GM12878 (cell line): ENCODE measurements around the gene CCNC. TPM values are rescaled to one million over a fixed set of nuclear protein-coding genes. Genes with fewer than 3 reads are reported as not detected.
A peak's percentile ranks its signal among the peaks of the same experiment; 100 is the strongest.

ENCODE experiments used
- ASH2L ChIP-seq: fragments of 300-600, 200-600 bp; sonication (generic); IDR thresholded peaks from 2 replicates; pipeline ENCODE4 v1.6.1; 2017; ENCODE audit warnings: low read depth, mild to moderate bottlenecking, borderline replicate concordance
- BHLHE40 ChIP-seq, 2 experiments: fragments of 450-650 bp in 1 of 2; IDR thresholded peaks; 2 replicates each; pipeline ENCODE4 v1.6.1; 2011 to 2017; ENCODE audit warnings: low read depth in 2 of 2, borderline replicate concordance in 1 of 2, improper control_type of control experiment in 1 of 2, low read length in 1 of 2, mild to moderate bottlenecking in 1 of 2
- CBFB ChIP-seq: IDR thresholded peaks from 2 replicates; pipeline ENCODE4 v1.6.1; 2016; ENCODE audit warnings: antibody characterized with exemption, low read depth
- CHD2 ChIP-seq: IDR thresholded peaks from 2 replicates; pipeline ENCODE4 v1.6.1; 2011; ENCODE audit warnings: low read depth, low read length, improper control_type of control experiment, borderline replicate concordance
- E4F1 ChIP-seq: fragments of 450-650 bp; IDR thresholded peaks from 2 replicates; pipeline ENCODE4 v1.6.1; 2018; ENCODE audit warnings: borderline replicate concordance, mild to moderate bottlenecking; ENCODE audit not compliant: partially characterized antibody
- ETV6 ChIP-seq, 2 experiments: fragments of 450-650 bp in 1 of 2; IDR thresholded peaks in 1 of 2; conservative IDR thresholded peaks in 1 of 2; 2 replicates each; pipeline ENCODE4 v1.6.1; 2014; ENCODE audit warnings: antibody characterized with exemption in 1 of 2, borderline replicate concordance in 1 of 2, low read depth in 1 of 2, mild to moderate bottlenecking in 1 of 2, moderate library complexity in 1 of 2
- FOXK2 ChIP-seq: fragments of 450-650 bp; IDR thresholded peaks from 2 replicates; pipeline ENCODE4 v1.6.1; 2017; ENCODE audit warnings: mild to moderate bottlenecking, moderate library complexity
- HDAC2 ChIP-seq: fragments of 200-600 bp; sonication (generic); IDR thresholded peaks from 2 replicates; pipeline ENCODE4 v1.6.1; 2017
- IRF5 ChIP-seq: fragments of 450-650 bp; IDR thresholded peaks from 2 replicates; pipeline ENCODE4 v1.6.1; 2017; ENCODE audit warnings: borderline replicate concordance
- JUNB ChIP-seq: IDR thresholded peaks from 2 replicates; pipeline ENCODE4 v1.6.1; 2016; ENCODE audit warnings: antibody characterized with exemption, mild to moderate bottlenecking
- MYB ChIP-seq: fragments of 150-350 bp; IDR thresholded peaks from 2 replicates; pipeline ENCODE4 v1.6.1; 2014; ENCODE audit warnings: mild to moderate bottlenecking, low read depth, low read length, borderline replicate concordance
- NR2C1 ChIP-seq: fragments of 450-650 bp; IDR thresholded peaks from 2 replicates; pipeline ENCODE4 v1.6.1; 2017; ENCODE audit warnings: antibody characterized with exemption, mild to moderate bottlenecking, moderate library complexity
- PML ChIP-seq: IDR thresholded peaks from 2 replicates; pipeline ENCODE4 v1.6.1; 2012; ENCODE audit warnings: low read length, inconsistent platforms
- POU2F2 ChIP-seq: IDR thresholded peaks from 3 replicates; pipeline ENCODE4 v1.6.1; 2011; ENCODE audit warnings: low read depth, mild to moderate bottlenecking, low read length, borderline replicate concordance
- RAD51 ChIP-seq: fragments of 450-650 bp; IDR thresholded peaks from 2 replicates; pipeline ENCODE4 v1.6.1; 2016; ENCODE audit warnings: moderate library complexity, mild to moderate bottlenecking, inconsistent platforms
- RBBP5 ChIP-seq: fragments of 200-600 bp; sonication (generic); conservative IDR thresholded peaks from 2 replicates; pipeline ENCODE4 v1.6.1; 2016
- RELA ChIP-seq: fragments of 450-650 bp; IDR thresholded peaks from 2 replicates; pipeline ENCODE4 v1.8.0; 2014; ENCODE audit warnings: borderline replicate concordance; ENCODE audit not compliant: partially characterized antibody
- TAF1 ChIP-seq: IDR thresholded peaks from 2 replicates; pipeline ENCODE4 v1.6.1; 2011; ENCODE audit warnings: mild to moderate bottlenecking, low read depth, low read length, borderline replicate concordance
- TCF3 ChIP-seq: IDR thresholded peaks from 2 replicates; pipeline ENCODE4 v1.6.1; 2012; ENCODE audit warnings: low read depth, mild to moderate bottlenecking, low read length, borderline replicate concordance; ENCODE audit not compliant: insufficient read depth
- ZNF592 ChIP-seq: fragments of 450-650 bp; IDR thresholded peaks from 2 replicates; pipeline ENCODE4 v1.6.1; 2017; ENCODE audit warnings: mild to moderate bottlenecking, moderate library complexity
- polyA plus RNA-seq, 11 experiments: library from polyadenylated mRNA; depleted of rRNA in 4 of 11; unstranded in 6 of 11; stranded (reverse) in 5 of 11; fragments of >200 nt; fragmentation: Nextera tagmentation in 4 of 11; fragmentation: Illumina TruSeq in 1 of 11; extraction: Ambion mirVana in 4 of 11; extraction: Trizol in 1 of 11; gene quantifications; 1 replicate in 1 of 11; 2 replicates in 10 of 11; pipeline versions ENCODE4 v1.2.1 to v1.2.3, GENCODE V29; 2011 to 2016; ENCODE audit warnings: inconsistent platforms in 2 of 11, missing spikeins in 2 of 11, low read depth in 1 of 11
- total RNA-seq, 4 experiments: library from RNA; depleted of rRNA in 3 of 4; stranded (reverse); fragments of >200 nt in 3 of 4; fragmentation: Illumina TruSeq in 1 of 4; extraction: Trizol in 1 of 4; gene quantifications; 2 replicates each; pipeline versions ENCODE4 v1.2.1 to v1.2.3, GENCODE V29; 2013 to 2021

CCNC gene
- total and polyA plus RNA-seq, 10 of the 15 experiments (the other 5 are each of a cell fraction or from before 2014, with no cell fraction given) = 68.5 to 168 (median 99.4) TPM

GRCh38 chr6:99568103-99568933 is at the start of gene CCNC (continued):
- TF ChIP-seq E4F1 (no peak), MYB (peak; percentile 71; the same call in 1 of the 2 replicates), TAF1 (peak; percentile 99), BHLHE40 (IDR thresholded peaks at IDR 0.05; ENCODE audit: borderline replicate concordance in 1 of 2, low read depth in 2 of 2, low read length in 1 of 2) (peak in 1 of 2 experiments; percentile 67; a peak in 1 of 4 replicates), RBBP5 (peak; percentile 90), ETV6 (conservative IDR thresholded peaks at IDR 0.05 in 1 of 2, IDR thresholded peaks at IDR 0.05 in 1 of 2; ENCODE audit: borderline replicate concordance in 1 of 2, low read depth in 1 of 2) (peak in 1 of 2 experiments; percentile 37; a peak in 1 of 4 replicates), PML (peak; percentile 96), NR2C1 (peak; percentile 83), CHD2 (peak; percentile 98), ASH2L (peak; percentile 64; the same call in 1 of the 2 replicates), HDAC2 (no peak), TCF3 (peak; percentile 65; the same call in 1 of the 2 replicates), POU2F2 (peak; percentile 93), ZNF592 (no peak), RAD51 (no peak), CBFB (peak; percentile 97), RELA (peak; percentile 73), JUNB (no peak), IRF5 (peak; percentile 78), FOXK2 (no peak)
